Measurements from ENCODE around the gene SPTY2D1. TPM values are rescaled to one million over a fixed set of nuclear protein-coding genes. Genes with fewer than 3 reads are reported as not detected.

The SPTY2D1 gene
- total and polyA plus RNA-seq, 2 experiments from 2014 or later = 10.9 to 24.1 TPM

GRCh38 chr11:18633256-18634139 lies 644 bp downstream of the SPTY2D1 start:
- DNase-seq (ENCODE audit: low spot score) = peak; percentile 32
- Histone ChIP-seq H2AFZ (peak overlapping the region; percentile 62), H3K79me2 (peaks cover 55% of the 10 kb centered on the region), H3K27me3 (no peaks in the 10 kb centered on the region), H3K9me3 (ENCODE audit: low read depth) (no peaks in the 10 kb centered on the region), H3K4me3 (peak overlapping the region; percentile 74), H3K27ac (peak overlapping the region; percentile 89), H3K4me1 (ENCODE audit: insufficient read depth) (peaks cover 13% of the 10 kb centered on the region), H3K4me2 (peak overlapping the region; percentile 93), H3K9me2 (replicated peaks; ENCODE audit: insufficient read depth) (no peaks in the 10 kb centered on the region), H4K20me1 (ENCODE audit: insufficient read depth, poor library complexity, severe bottlenecking) (peaks cover 26% of the 10 kb centered on the region), H3K36me3 (replicated peaks; ENCODE audit: insufficient read depth, low read depth) (no peaks in the 10 kb centered on the region)
- WGBS (ENCODE audit: low lambda C conversion rate, missing lambda C conversion rate) = 9% methylated on average over 31 of the region's 31 CpGs
- TF ChIP-seq EZH2phosphoT487 (IDR thresholded peaks at IDR 0.05; ENCODE audit: low read depth, severe bottlenecking, unreplicated experiment) (no peak), EZH2 (IDR thresholded peaks at IDR 0.05; ENCODE audit: borderline replicate concordance) (no peak), CTCF (IDR thresholded peaks at IDR 0.05; ENCODE audit: poor library complexity) (no peak)

GRCh38 chr11:18632841-18633240 lies 1.3 kb downstream of the SPTY2D1 start:
- no peaks in the 10 kb centered on the region for H3K9me2 ChIP-seq (replicated peaks; ENCODE audit: insufficient read depth)
- H3K4me3 ChIP-seq = peak overlapping the region; percentile 74
- H3K27ac ChIP-seq = no peak overlapping the region
- no peak overlapping the region for H2AFZ ChIP-seq
- TF ChIP-seq EZH2 (IDR thresholded peaks at IDR 0.05; ENCODE audit: borderline replicate concordance) (no peak), EZH2phosphoT487 (IDR thresholded peaks at IDR 0.05; ENCODE audit: low read depth, severe bottlenecking, unreplicated experiment) (no peak), CTCF (IDR thresholded peaks at IDR 0.05; ENCODE audit: poor library complexity) (no peak)
- peak overlapping the region; percentile 93 for H3K4me2 ChIP-seq
- peaks cover 13% of the 10 kb centered on the region for H3K4me1 ChIP-seq (ENCODE audit: insufficient read depth)
- no peak for DNase-seq (ENCODE audit: low spot score)
- H3K36me3 ChIP-seq (replicated peaks; ENCODE audit: insufficient read depth, low read depth) = no peaks in the 10 kb centered on the region
- H4K20me1 ChIP-seq (ENCODE audit: insufficient read depth, poor library complexity, severe bottlenecking) = peaks cover 26% of the 10 kb centered on the region
- H3K79me2 ChIP-seq = peaks cover 62% of the 10 kb centered on the region
- WGBS (ENCODE audit: low lambda C conversion rate, missing lambda C conversion rate) = 30% methylated on average over 2 of the region's 2 CpGs
- H3K9me3 ChIP-seq (ENCODE audit: low read depth) = no peaks in the 10 kb centered on the region
- H3K27me3 ChIP-seq = no peaks in the 10 kb centered on the region

- H3K27me3 ChIP-seq = no peaks in the 10 kb centered on the region
- H3K36me3 ChIP-seq (replicated peaks; ENCODE audit: insufficient read depth, low read depth) = no peaks in the 10 kb centered on the region
- no peak overlapping the region for H3K27ac ChIP-seq
- H3K4me3 ChIP-seq = no peak overlapping the region
- H3K4me2 ChIP-seq = no peak overlapping the region
- no peak for DNase-seq (ENCODE audit: low spot score)
- H3K9me2 ChIP-seq (replicated peaks; ENCODE audit: insufficient read depth) = no peaks in the 10 kb centered on the region
- no peak for TF ChIP-seq EZH2 (IDR thresholded peaks at IDR 0.05; ENCODE audit: borderline replicate concordance)
- TF ChIP-seq EZH2phosphoT487 (IDR thresholded peaks at IDR 0.05; ENCODE audit: low read depth, severe bottlenecking, unreplicated experiment) = no peak
- TF ChIP-seq CTCF (IDR thresholded peaks at IDR 0.05; ENCODE audit: poor library complexity) = no peak
- no peaks in the 10 kb centered on the region for H3K9me3 ChIP-seq (ENCODE audit: low read depth)
- H4K20me1 ChIP-seq (ENCODE audit: insufficient read depth, poor library complexity, severe bottlenecking) = peaks cover 72% of the 10 kb centered on the region
- no peaks in the 10 kb centered on the region for H3K4me1 ChIP-seq (ENCODE audit: insufficient read depth)
- H3K79me2 ChIP-seq = peaks cover 99% of the 10 kb centered on the region
- no peak overlapping the region for H2AFZ ChIP-seq
- 90% methylated on average over 1 of the region's 1 CpG for WGBS (ENCODE audit: low lambda C conversion rate, missing lambda C conversion rate)
Observed at GRCh38 chr11:18624161-18624560, 10.0 kb downstream of the SPTY2D1 start.

Measured in hepatocyte (in vitro differentiated cells).